ENCODE results near the gene FADS2.

The FADS2 gene

GRCh38 chr11:61896665-61897386, 68.7 kb downstream of the FADS2 start:
- TF ChIP-seq CTCF (IDR thresholded peaks at IDR 0.05; ENCODE audit: low read depth, low read length, missing control alignments): no peak
- DNase-seq (ENCODE audit: extremely low read depth, low read depth): no peak
- no peak overlapping the region for H3K4me3 ChIP-seq (replicated peaks; ENCODE audit: low read depth, low read length)

- H3K4me3 ChIP-seq (replicated peaks; ENCODE audit: low read depth, low read length): no peak overlapping the region
- DNase-seq (ENCODE audit: extremely low read depth, low read depth): no peak
- TF ChIP-seq CTCF (IDR thresholded peaks at IDR 0.05; ENCODE audit: low read depth, low read length, missing control alignments): peak; percentile 84
These were observed 69.5 kb downstream of the FADS2 start for GRCh38 chr11:61897387-61898246.

- TF ChIP-seq CTCF (IDR thresholded peaks at IDR 0.05; ENCODE audit: low read depth, low read length, missing control alignments): no peak
- no peak overlapping the region for H3K4me3 ChIP-seq (replicated peaks; ENCODE audit: low read depth, low read length)
These were observed 70.1 kb downstream of the FADS2 start for GRCh38 chr11:61898247-61898582.

GRCh38 chr11:61899146-61899841, 71.2 kb downstream of the FADS2 start:
- DNase-seq (ENCODE audit: extremely low read depth, low read depth): peak; percentile 29
- TF ChIP-seq CTCF (IDR thresholded peaks at IDR 0.05; ENCODE audit: low read depth, low read length, missing control alignments): peak; percentile 99

More at GRCh38 chr11:61898247-61898582, 70.1 kb downstream of the FADS2 start:
- DNase-seq (ENCODE audit: extremely low read depth, low read depth): no peak

GRCh38 chr11:61900251-61900650, 72.2 kb downstream of the FADS2 start:
- no peak for TF ChIP-seq CTCF (IDR thresholded peaks at IDR 0.05; ENCODE audit: low read depth, low read length, missing control alignments)
- no peak overlapping the region for H3K4me3 ChIP-seq (replicated peaks; ENCODE audit: low read depth, low read length)
- no peak for DNase-seq (ENCODE audit: extremely low read depth, low read depth)

More at GRCh38 chr11:61899146-61899841, 71.2 kb downstream of the FADS2 start:
- H3K4me3 ChIP-seq (replicated peaks; ENCODE audit: low read depth, low read length): no peak overlapping the region

- TF ChIP-seq CTCF (IDR thresholded peaks at IDR 0.05; ENCODE audit: low read depth, low read length, missing control alignments): no peak
- no peak for DNase-seq (ENCODE audit: extremely low read depth, low read depth)
- no peak overlapping the region for H3K4me3 ChIP-seq (replicated peaks; ENCODE audit: low read depth, low read length)
These were observed 73.3 kb downstream of the FADS2 start for GRCh38 chr11:61901397-61901796.

Measured in HFF-Myc (cell line).